DOHH2 (cell line): Measurements from ENCODE around the gene FOXRED2.

Experiments used
- H3F3A ChIP-seq: fragments of 200-600 bp; sonication (generic), shearing (Covaris generic); 2 replicates; pipeline ENCODE4 v1.6.0; 2016; ENCODE audit warnings: antibody characterized with exemption, mild to moderate bottlenecking; ENCODE audit not compliant: control insufficient read depth, insufficient read depth
- H3K27ac ChIP-seq: fragments of 200-600 bp; sonication (generic); 2 replicates; pipeline ENCODE4 v1.5.1; 2014; ENCODE audit warnings: low read depth, mild to moderate bottlenecking, low read length, moderate library complexity
- H3K27me3 ChIP-seq: fragments of 200-600 bp; sonication (generic); 2 replicates; pipeline ENCODE4 v1.6.1; 2014; ENCODE audit warnings: mild to moderate bottlenecking, low read length, mixed read lengths; ENCODE audit not compliant: control insufficient read depth
- H3K36me3 ChIP-seq: fragments of 200-600 bp; sonication (generic); 2 replicates; pipeline ENCODE4 v1.6.1; 2014; ENCODE audit warnings: mild to moderate bottlenecking, low read length, moderate library complexity, mixed read lengths; ENCODE audit not compliant: control insufficient read depth
- H3K4me1 ChIP-seq: fragments of 200-600 bp; sonication (generic); 2 replicates; pipeline ENCODE4 v1.6.1; 2014; ENCODE audit warnings: mild to moderate bottlenecking, low read length, mixed read lengths; ENCODE audit not compliant: control insufficient read depth
- H3K4me2 ChIP-seq: fragments of 200-600 bp; sonication (generic); 2 replicates; pipeline ENCODE4 v1.6.0; 2014; ENCODE audit warnings: mild to moderate bottlenecking, low read length, moderate library complexity
- H3K4me3 ChIP-seq: fragments of 200-600 bp; sonication (generic); 2 replicates; pipeline ENCODE4 v1.5.1; 2014; ENCODE audit warnings: mild to moderate bottlenecking, low read length, mixed read lengths
- H3K79me2 ChIP-seq: fragments of 200-600 bp; sonication (generic); 2 replicates; pipeline ENCODE4 v1.6.1; 2014; ENCODE audit warnings: mild to moderate bottlenecking, low read length, mixed read lengths; ENCODE audit not compliant: control insufficient read depth
- H3K9me2 ChIP-seq: fragments of 200-600 bp; sonication (generic); replicated peaks from 2 replicates; pipeline ENCODE4 v1.6.1; 2014; ENCODE audit warnings: mild to moderate bottlenecking, low read length, mixed read lengths; ENCODE audit not compliant: control insufficient read depth
- H3K9me3 ChIP-seq: fragments of 200-600 bp; sonication (generic); 2 replicates; pipeline ENCODE4 v1.6.1; 2014; ENCODE audit warnings: antibody characterized with exemption, low read length, mixed read lengths; ENCODE audit not compliant: control insufficient read depth, insufficient read depth
- H4K20me1 ChIP-seq: fragments of 200-600 bp; sonication (generic); 2 replicates; pipeline ENCODE4 v1.6.0; 2014; ENCODE audit warnings: low read depth, mild to moderate bottlenecking, antibody characterized with exemption, low read length, moderate library complexity; ENCODE audit not compliant: control insufficient read depth, insufficient read depth
- CTCF ChIP-seq: fragments of 200-600 bp; sonication (generic); IDR thresholded peaks from one replicate; pipeline ENCODE4 v1.5.1; 2014; ENCODE audit warnings: antibody characterized with exemption, mild to moderate bottlenecking, low read depth, low read length; ENCODE audit not compliant: poor library complexity, severe bottlenecking
- EZH2phosphoT487 ChIP-seq: fragments of 200-600 bp; sonication (generic); IDR thresholded peaks from 2 replicates; pipeline ENCODE4 v1.6.1; 2017; ENCODE audit warnings: borderline replicate concordance, mild to moderate bottlenecking, antibody characterized with exemption, low read length, moderate library complexity, mixed read lengths

The FOXRED2 gene

GRCh38 chr22:36445158-36445668 is 61.6 kb downstream of the FOXRED2 start:
- Histone ChIP-seq H3K4me3 (no peak overlapping the region), H3K9me2 (no peaks in the 10 kb centered on the region), H3K27ac (no peak overlapping the region), H3K79me2 (no peaks in the 10 kb centered on the region), H4K20me1 (no peaks in the 10 kb centered on the region), H3K27me3 (peaks cover 3% of the 10 kb centered on the region; the same call in 1 of the 2 replicates), H3K4me2 (no peak overlapping the region), H3K4me1 (peaks cover 8% of the 10 kb centered on the region), H3K9me3 (no peaks in the 10 kb centered on the region), H3F3A (no peaks in the 10 kb centered on the region), H3K36me3 (no peaks in the 10 kb centered on the region)
- TF ChIP-seq CTCF (no peak), EZH2phosphoT487 (no peak)

GRCh38 chr22:36443198-36443770 is 63.6 kb downstream of the FOXRED2 start:
- no peaks in the 10 kb centered on the region for H3K36me3 ChIP-seq
- no peak overlapping the region for H3K27ac ChIP-seq
- H3F3A ChIP-seq: no peaks in the 10 kb centered on the region
- TF ChIP-seq EZH2phosphoT487 (no peak), CTCF (no peak)
- H3K79me2 ChIP-seq: no peaks in the 10 kb centered on the region
- no peak overlapping the region for H3K4me3 ChIP-seq
- no peaks in the 10 kb centered on the region for H3K9me3 ChIP-seq
- H4K20me1 ChIP-seq: no peaks in the 10 kb centered on the region
- H3K4me1 ChIP-seq: 0 out of 2 replicates have a peak, but pooled peaks cover 2% of the 10 kb centered on the region
- no peaks in the 10 kb centered on the region for H3K9me2 ChIP-seq
- peaks cover 3% of the 10 kb centered on the region; the same call in 1 of the 2 replicates for H3K27me3 ChIP-seq
- H3K4me2 ChIP-seq: no peak overlapping the region

- no peaks in the 10 kb centered on the region for H3K79me2 ChIP-seq
- H4K20me1 ChIP-seq: no peaks in the 10 kb centered on the region
- TF ChIP-seq CTCF: no peak
- no peak for TF ChIP-seq EZH2phosphoT487
- peaks cover 3% of the 10 kb centered on the region; the same call in 1 of the 2 replicates for H3K27me3 ChIP-seq
- no peak overlapping the region for H3K27ac ChIP-seq
- no peaks in the 10 kb centered on the region for H3K9me3 ChIP-seq
- no peak overlapping the region for H3K4me3 ChIP-seq
- no peaks in the 10 kb centered on the region for H3F3A ChIP-seq
- H3K4me1 ChIP-seq: 0 out of 2 replicates have a peak, but pooled peaks cover 2% of the 10 kb centered on the region
- no peaks in the 10 kb centered on the region for H3K9me2 ChIP-seq
- H3K4me2 ChIP-seq: no peak overlapping the region
- H3K36me3 ChIP-seq: no peaks in the 10 kb centered on the region
These were observed 64.2 kb downstream of the FOXRED2 start for GRCh38 chr22:36442506-36443197.
